8988T (cell line): ENCODE measurements around the gene FAM217B.
"Not testable (repeated sequence)": the region's sequence is repeated elsewhere in the genome, so short reads cannot be mapped to it uniquely, and the experiment has no call there.

Source experiments
- DNase-seq: peaks from one replicate; pipeline ENCODE4 v3.0.0; 2011

FAM217B gene

GRCh38 chr20:59939052-59939878 is 924 bp upstream of the FAM217B start:
- no peak for DNase-seq

GRCh38 chr20:59939879-59940128 is 385 bp upstream of the FAM217B start:
- DNase-seq, result no peak

- no peak for DNase-seq
Measured at GRCh38 chr20:59940956-59941294, 736 bp downstream of the FAM217B start.

- no peak for DNase-seq
Measured at GRCh38 chr20:59942245-59942644, 2.1 kb downstream of the FAM217B start.

- DNase-seq, result no peak
Measured at GRCh38 chr20:59944726-59945125, 4.5 kb downstream of the FAM217B start.

GRCh38 chr20:59945175-59945574 is 5.0 kb downstream of the FAM217B start:
- no peak for DNase-seq

GRCh38 chr20:59945731-59946130 is 5.5 kb downstream of the FAM217B start:
- no peak for DNase-seq

- no peak for DNase-seq
Measured at GRCh38 chr20:59947376-59947775, 7.2 kb downstream of the FAM217B start.

- no peak for DNase-seq
Measured at GRCh38 chr20:59948212-59948611, 8.0 kb downstream of the FAM217B start.

GRCh38 chr20:59948828-59949720 is 8.9 kb downstream of the FAM217B start:
- DNase-seq, result no peak

GRCh38 chr20:59949911-59950310 is 9.7 kb downstream of the FAM217B start:
- no peak for DNase-seq

GRCh38 chr20:59954718-59955117 is 14.5 kb downstream of the FAM217B start:
- DNase-seq, result no peak

GRCh38 chr20:59955131-59955796 is 15.1 kb downstream of the FAM217B start:
- no peak for DNase-seq

- DNase-seq, result not testable (repeated sequence)
Measured at GRCh38 chr20:59957568-59957967, 17.4 kb downstream of the FAM217B start.

GRCh38 chr20:59958123-59958522 is 17.9 kb downstream of the FAM217B start, which contains the start of gene CDH26:
Gene CDH26, plus strand, starts transcription at chr20:59958423. Its CDS starts 304 bp downstream, at chr20:59958727.
- DNase-seq, result no peak

- DNase-seq, result no peak
Measured at GRCh38 chr20:59958626-59959025, 18.4 kb downstream of the FAM217B start.

GRCh38 chr20:59961423-59961822 is 21.2 kb downstream of the FAM217B start:
- no peak for DNase-seq

- no peak for DNase-seq
Measured at GRCh38 chr20:59962155-59962554, 22.0 kb downstream of the FAM217B start.

GRCh38 chr20:59966428-59966827 is 26.2 kb downstream of the FAM217B start:
- DNase-seq, result no peak

- no peak for DNase-seq
Measured at GRCh38 chr20:59971428-59971827, 31.2 kb downstream of the FAM217B start.

- no peak for DNase-seq
Measured at GRCh38 chr20:59972037-59972801, 32.0 kb downstream of the FAM217B start.

- DNase-seq, result no peak
Measured at GRCh38 chr20:59976156-59976782, 36.1 kb downstream of the FAM217B start.
